ENCODE measurements around the gene APIP.

The APIP gene

GRCh38 chr11:34941688-34942087 is 25.5 kb upstream of the APIP start:
- CTCF ChIA-PET = interaction anchor here (1.1 to 1.2 kb wide), 2 partner anchors 17 to 450 kb away, joined by 3 to 6 read pairs; no protein-coding TSS in a partner anchor
- peaks cover 0 to 3% of the 10 kb centered on the region in 2 experiments; a peak in 1 of 3 replicates for H3K36me3 ChIP-seq (ENCODE audit: control insufficient read depth in 2 of 2, insufficient read depth in 1 of 2, low read length in 2 of 2)
- H3K4me3 ChIP-seq (ENCODE audit: low read depth, low read length) = no peak overlapping the region
- H3K9me3 ChIP-seq (ENCODE audit: control insufficient read depth, insufficient read depth, low read depth, low read length) = no peaks in the 10 kb centered on the region
- H3K4me1 ChIP-seq (ENCODE audit: control insufficient read depth, insufficient read depth, low read length) = no peaks in the 10 kb centered on the region
- TF ChIP-seq ZNF558 (tag by site-specific recombination; IDR thresholded peaks at IDR 0.05) = no peak
- no peak for TF ChIP-seq ZNF549 (tag by site-specific recombination; IDR thresholded peaks at IDR 0.05)
- no peak for TF ChIP-seq ZNF529 (tag by site-specific recombination; IDR thresholded peaks at IDR 0.05; ENCODE audit: insufficient replicate concordance)
- no peak for TF ChIP-seq PRDM1 (tag by site-specific recombination; IDR thresholded peaks at IDR 0.05)
- TF ChIP-seq IKZF3 (tag by site-specific recombination; IDR thresholded peaks at IDR 0.05) = no peak
- no peak for TF ChIP-seq ZNF239 (tag by site-specific recombination; IDR thresholded peaks at IDR 0.05)
- TF ChIP-seq SCRT2 (tag by site-specific recombination; IDR thresholded peaks at IDR 0.05) = no peak
- no peak for TF ChIP-seq ZBTB26 (tag by site-specific recombination; optimal IDR thresholded peaks at IDR 0.05)
- no peak for TF ChIP-seq ZSCAN5A (tag by site-specific recombination; IDR thresholded peaks at IDR 0.05)
- no peak for TF ChIP-seq PRDM10 (tag by site-specific recombination; IDR thresholded peaks at IDR 0.05)
- no peak for TF ChIP-seq ZNF18 (tag by site-specific recombination; IDR thresholded peaks at IDR 0.05)
- no peak for TF ChIP-seq ZNF610 (tag by site-specific recombination; IDR thresholded peaks at IDR 0.05; ENCODE audit: borderline replicate concordance)
- no peak for TF ChIP-seq KLF17 (tag by site-specific recombination; IDR thresholded peaks at IDR 0.05)
- no peak overlapping the region for H3K27ac ChIP-seq (ENCODE audit: extremely low read depth, low read depth, low read length)
- POLR2A ChIA-PET = no interaction called here

- Histone ChIP-seq H3K4me3 (ENCODE audit: low read depth, low read length) (no peak overlapping the region), H3K9me3 (ENCODE audit: control insufficient read depth, insufficient read depth, low read depth, low read length) (no peaks in the 10 kb centered on the region), H3K4me1 (ENCODE audit: control insufficient read depth, insufficient read depth, low read length) (no peaks in the 10 kb centered on the region), H3K27ac (ENCODE audit: extremely low read depth, low read depth, low read length) (no peak overlapping the region), H3K36me3 (ENCODE audit: control insufficient read depth in 2 of 2, insufficient read depth in 1 of 2, low read length in 2 of 2) (peaks cover 0 to 6% of the 10 kb centered on the region in 2 experiments; a peak in 1 of 3 replicates)
- ChIA-PET CTCF (interaction anchor here (0.7 to 1.2 kb wide), 5 partner anchors 11 to 451 kb away, joined by 3 read pairs; no protein-coding TSS in a partner anchor), POLR2A (no interaction called here)
- no peak for TF ChIP-seq ZNF776 (tag by site-specific recombination; IDR thresholded peaks at IDR 0.05; ENCODE audit: borderline replicate concordance)
- TF ChIP-seq KLF16 (tag by site-specific recombination; IDR thresholded peaks at IDR 0.05) = no peak
- TF ChIP-seq PBX3 (CRISPR knock-in tag; IDR thresholded peaks at IDR 0.05) = no peak
- TF ChIP-seq ZNF768 (tag by site-specific recombination; IDR thresholded peaks at IDR 0.05) = no peak
- no peak for TF ChIP-seq HOXD13 (CRISPR knock-in tag; IDR thresholded peaks at IDR 0.05; ENCODE audit: borderline replicate concordance)
- no peak for TF ChIP-seq ZNF16 (tag by site-specific recombination; IDR thresholded peaks at IDR 0.05; ENCODE audit: low read depth)
- no peak for TF ChIP-seq GLI4 (tag by site-specific recombination; IDR thresholded peaks at IDR 0.05)
These were observed 24.0 kb upstream of the APIP start for GRCh38 chr11:34940026-34940677.
